ENCODE data around the gene FAM98B. TPM values are rescaled to one million over a fixed set of nuclear protein-coding genes. Genes with fewer than 3 reads are reported as not detected.

FAM98B gene
- polyA plus RNA-seq, 2 of the 4 experiments (the other 2 are of a cell fraction), result 16.5 to 18.8 TPM

- TF ChIP-seq ELK1 (IDR thresholded peaks at IDR 0.05; ENCODE audit: low read depth, low read length) (no peak), EHF (CRISPR knock-in tag; IDR thresholded peaks at IDR 0.05) (no peak), FOSL2 (IDR thresholded peaks at IDR 0.05) (no peak), FOSL2 (CRISPR knock-in tag; IDR thresholded peaks at IDR 0.05) (no peak), FOXS1 (CRISPR knock-in tag; IDR thresholded peaks at IDR 0.05) (no peak), GATA3 (IDR thresholded peaks at IDR 0.05; ENCODE audit: borderline replicate concordance) (no peak)
Observed at GRCh38 chr15:38535491-38536200, 81.7 kb downstream of the FAM98B start (continued).

- POLR2A ChIA-PET, result no interaction called here
- no peak overlapping the region for H3K27ac ChIP-seq
- no peaks in the 10 kb centered on the region for H3K9me3 ChIP-seq
- TF ChIP-seq HES2 (IDR thresholded peaks at IDR 0.05) (no peak), RARB (CRISPR knock-in tag; IDR thresholded peaks at IDR 0.05) (no peak), EHF (CRISPR knock-in tag; IDR thresholded peaks at IDR 0.05) (no peak), FOSB (CRISPR knock-in tag; IDR thresholded peaks at IDR 0.05) (no peak), SREBF2 (IDR thresholded peaks at IDR 0.05) (no peak), CTCF (IDR thresholded peaks at IDR 0.05) (no peak), NR3C1 (IDR thresholded peaks at IDR 0.05) (no peak), HOXB13 (CRISPR knock-in tag; IDR thresholded peaks at IDR 0.05; ENCODE audit: low read depth) (no peak), NFE2L2 (conservative IDR thresholded peaks at IDR 0.05; ENCODE audit: low read length) (no peak), RNF2 (IDR thresholded peaks at IDR 0.05; ENCODE audit: borderline replicate concordance, low read depth) (no peak), JUNB (IDR thresholded peaks at IDR 0.05) (no peak), USF2 (IDR thresholded peaks at IDR 0.05) (no peak), KDM5A (IDR thresholded peaks at IDR 0.05) (no peak), NPAS2 (CRISPR knock-in tag; IDR thresholded peaks at IDR 0.05; ENCODE audit: borderline replicate concordance) (no peak), GATA3 (IDR thresholded peaks at IDR 0.05; ENCODE audit: borderline replicate concordance) (no peak), MAZ (IDR thresholded peaks at IDR 0.05; ENCODE audit: borderline replicate concordance, low read depth, low read length) (no peak), CHD2 (IDR thresholded peaks at IDR 0.05; ENCODE audit: low read length, partially characterized antibody) (no peak), PBX3 (IDR thresholded peaks at IDR 0.05) (no peak)
- DNase-seq (ENCODE audit: low read depth in 1 of 2, low spot score in 1 of 2) (no peak), FAIRE-seq (no peak), ATAC-seq (no peak)
- CTCF ChIA-PET, result interaction anchor here (1.0 kb wide), 1 partner anchor 163 kb away, joined by 3 read pairs; no protein-coding TSS in a partner anchor
- H3K4me1 ChIP-seq, result peaks cover 4% of the 10 kb centered on the region; the same call in 1 of the 3 replicates
- H3K4me2 ChIP-seq, result no peak overlapping the region
- 44% methylated on average over 2 of the region's 3 CpGs for WGBS (ENCODE audit: missing lambda C conversion rate)
- no peak overlapping the region for H3K4me3 ChIP-seq
Observed at GRCh38 chr15:38536201-38536676, 82.3 kb downstream of the FAM98B start.

Other genes with a start within 250 kb of the FAM98B start
- gene SPRED1, start 201.3 kb upstream of the FAM98B start, polyA plus RNA-seq (2011; rRNA removed), result 6.1 and 8.6 TPM in 2 replicates
- 5.5 to 6.0 TPM (median 5.9 TPM) in 3 replicates for gene SPRED1, start 201.3 kb upstream of the FAM98B start, polyA plus RNA-seq (2017; fragmentation: RNase III; extraction: RNeasy Plus Mini Kit Qiagen cat#74134 plus additional on column Dnase treatment)
- gene RASGRP1, start 110.7 kb downstream of the FAM98B start, polyA plus RNA-seq (2011; rRNA removed), result 1.2 and 1.3 TPM in 2 replicates
- gene RASGRP1, start 110.7 kb downstream of the FAM98B start, polyA plus RNA-seq (2017; fragmentation: RNase III; extraction: RNeasy Plus Mini Kit Qiagen cat#74134 plus additional on column Dnase treatment), result 0.70 to 0.92 TPM (median 0.71 TPM) in 3 replicates